Neuronal stem cell (in vitro differentiated cells): ENCODE results near the gene GSTM4.

Experiments
- DNase-seq: peaks from one replicate; pipeline ENCODE4 v3.0.0-alpha.2; 2013; ENCODE audit warnings: low spot score
- H2AFZ ChIP-seq: one replicate; pipeline ENCODE4 v1.6.1; 2013; ENCODE audit warnings: mild to moderate bottlenecking, low read length, inconsistent platforms
- H2AK5ac ChIP-seq: 2 replicates; pipeline ENCODE4 v1.6.1; 2013; ENCODE audit warnings: low read depth, mild to moderate bottlenecking, inconsistent platforms, low read length, moderate library complexity, mixed read lengths
- H2BK120ac ChIP-seq: 2 replicates; pipeline ENCODE4 v1.6.1; 2013; ENCODE audit warnings: low read depth, mild to moderate bottlenecking, inconsistent platforms, low read length, moderate library complexity, mixed read lengths
- H2BK12ac ChIP-seq: one replicate; pipeline ENCODE4 v1.6.1; 2013; ENCODE audit warnings: low read length, inconsistent platforms
- H2BK15ac ChIP-seq: 2 replicates; pipeline ENCODE4 v1.6.1; 2013; ENCODE audit warnings: mild to moderate bottlenecking, low read length, inconsistent platforms, mixed read lengths
- H2BK5ac ChIP-seq: one replicate; pipeline ENCODE4 v1.6.1; 2013; ENCODE audit warnings: inconsistent platforms, mild to moderate bottlenecking, low read length, moderate library complexity
- H3K14ac ChIP-seq: one replicate; pipeline ENCODE4 v1.6.1; 2013; ENCODE audit warnings: low read length, inconsistent platforms
- H3K18ac ChIP-seq: 2 replicates; pipeline ENCODE4 v1.6.1; 2013; ENCODE audit warnings: low read length, inconsistent platforms
- H3K23ac ChIP-seq: 2 replicates; pipeline ENCODE4 v1.6.1; 2013; ENCODE audit warnings: low read depth, mild to moderate bottlenecking, mixed read lengths, low read length, inconsistent platforms; ENCODE audit not compliant: poor library complexity
- H3K27ac ChIP-seq: replicated peaks from 3 replicates; pipeline ENCODE4 v1.5.1; 2013; ENCODE audit warnings: low read length, inconsistent platforms
- H3K27me3 ChIP-seq, 3 experiments: 2 replicates each; pipeline ENCODE4 v1.6.1; 2013; ENCODE audit warnings: low read length in 3 of 3, mild to moderate bottlenecking in 2 of 3, inconsistent platforms in 1 of 3, low read depth in 1 of 3, mixed read lengths in 1 of 3, moderate library complexity in 1 of 3; ENCODE audit not compliant: control insufficient read depth in 3 of 3, insufficient read depth in 3 of 3
- H3K36me3 ChIP-seq, 2 donors: replicated peaks in 1 of 2; 2 replicates each; pipeline ENCODE4 v1.6.1; 2013; ENCODE audit warnings: low read length in 2 of 2; ENCODE audit not compliant: control insufficient read depth in 2 of 2, insufficient read depth in 2 of 2
- H3K4ac ChIP-seq: 2 replicates; pipeline ENCODE4 v1.6.1; 2013; ENCODE audit warnings: inconsistent platforms, mild to moderate bottlenecking, low read length, moderate library complexity
- H3K4me1 ChIP-seq, 2 donors: 1 replicate in 1 of 2; 2 replicates in 1 of 2; pipeline ENCODE4 v1.6.1; 2013; ENCODE audit warnings: low read length in 2 of 2, low read depth in 1 of 2; ENCODE audit not compliant: control insufficient read depth in 2 of 2, insufficient read depth in 1 of 2
- H3K4me2 ChIP-seq: one replicate; pipeline ENCODE4 v1.6.1; 2013; ENCODE audit warnings: mild to moderate bottlenecking, low read length, inconsistent platforms; ENCODE audit not compliant: insufficient read depth, poor library complexity, severe bottlenecking
- H3K4me3 ChIP-seq, 2 donors: 2 replicates each; pipeline ENCODE4 v1.5.1; 2013; ENCODE audit warnings: low read length in 2 of 2, mild to moderate bottlenecking in 2 of 2, inconsistent platforms in 1 of 2, moderate library complexity in 1 of 2
- H3K79me1 ChIP-seq: one replicate; pipeline ENCODE4 v1.6.1; 2013; ENCODE audit warnings: low read depth, mild to moderate bottlenecking, inconsistent platforms, low read length, moderate library complexity
- H3K9ac ChIP-seq: one replicate; pipeline ENCODE4 v1.6.1; 2013; ENCODE audit warnings: mild to moderate bottlenecking, low read depth, low read length, inconsistent platforms; ENCODE audit not compliant: poor library complexity
- H3K9me3 ChIP-seq, 2 donors: replicated peaks in 1 of 2; 2 replicates each; pipeline versions ENCODE3 to v1.6.1; 2013; ENCODE audit warnings: low read length in 2 of 2, mild to moderate bottlenecking in 2 of 2, inconsistent platforms in 1 of 2, low read depth in 1 of 2, mixed read lengths in 1 of 2, moderate library complexity in 1 of 2; ENCODE audit not compliant: control insufficient read depth in 2 of 2, insufficient read depth in 1 of 2
- H4K8ac ChIP-seq: one replicate; pipeline ENCODE4 v1.6.1; 2013; ENCODE audit warnings: low read depth, mild to moderate bottlenecking, inconsistent platforms, low read length, moderate library complexity
- H4K91ac ChIP-seq: one replicate; pipeline ENCODE4 v1.6.1; 2013; ENCODE audit warnings: low read length, low read depth, mild to moderate bottlenecking, inconsistent platforms; ENCODE audit not compliant: poor library complexity
- WGBS, 2 donors: extraction: QIAGEN DNeasy Blood & Tissue Kit; methylation state at CpG; one replicate each; pipeline ENCODE4 v1.1.7; 2013; ENCODE audit warnings: missing lambda C conversion rate in 2 of 2, mixed read lengths in 1 of 2; ENCODE audit not compliant: insufficient read length in 2 of 2, insufficient replicate concordance in 1 of 2; ENCODE audit errors: extremely low coverage in 2 of 2; 5-methylcytosine and 5-hydroxymethylcytosine counted together

GSTM4 gene

DNA sequence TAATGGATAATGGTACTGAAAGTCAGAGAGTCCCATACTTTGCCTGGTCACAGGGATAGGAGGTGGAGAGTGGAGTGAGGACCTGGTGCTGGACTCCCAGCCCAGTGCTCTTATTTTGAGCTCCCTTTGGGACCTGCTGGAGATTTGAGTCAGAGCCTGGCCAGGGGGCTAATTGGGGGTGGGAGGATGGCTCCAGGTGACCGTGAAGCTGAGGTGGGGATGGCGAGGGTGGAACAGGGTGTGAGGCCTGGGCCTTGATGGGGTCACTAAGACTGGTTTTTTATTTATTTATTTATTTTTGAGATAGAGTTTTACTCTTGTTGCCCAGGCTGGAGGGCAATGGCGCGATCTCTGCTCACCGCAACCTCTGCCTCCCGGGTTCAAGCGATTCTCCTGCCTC is 18.5 kb upstream of the GSTM4 start:
- no peak overlapping the region for H4K91ac ChIP-seq
- peaks cover 1% of the 10 kb centered on the region for H3K79me1 ChIP-seq
- no peak overlapping the region for H3K27ac ChIP-seq
- no peak overlapping the region for H2BK120ac ChIP-seq
- no peak overlapping the region for H3K14ac ChIP-seq
- no peak overlapping the region for H2BK15ac ChIP-seq
- no peak overlapping the region for H2AFZ ChIP-seq
- H3K27me3 ChIP-seq: peaks cover 0 to 6% (median 0%) of the 10 kb centered on the region in 3 experiments
- no peak overlapping the region for H2BK5ac ChIP-seq
- no peak overlapping the region for H3K4ac ChIP-seq
- no peak overlapping the region for H4K8ac ChIP-seq
- no peak for DNase-seq
- no peak overlapping the region for H3K9ac ChIP-seq
- H3K9me3 ChIP-seq: no peaks in the 10 kb centered on the region
- H3K4me2 ChIP-seq: no peak overlapping the region
- H3K36me3 ChIP-seq: no peaks in the 10 kb centered on the region
- H2AK5ac ChIP-seq: no peak overlapping the region
- no CpG with 5 or more reads among the region's 7 CpGs for WGBS, 2 donors
- no peak overlapping the region for H3K18ac ChIP-seq
- H3K4me3 ChIP-seq: no peak overlapping the region
- H3K4me1 ChIP-seq: peaks cover 6 to 12% of the 10 kb centered on the region in 2 donors
- no peak overlapping the region for H2BK12ac ChIP-seq
- no peak overlapping the region for H3K23ac ChIP-seq

DNA sequence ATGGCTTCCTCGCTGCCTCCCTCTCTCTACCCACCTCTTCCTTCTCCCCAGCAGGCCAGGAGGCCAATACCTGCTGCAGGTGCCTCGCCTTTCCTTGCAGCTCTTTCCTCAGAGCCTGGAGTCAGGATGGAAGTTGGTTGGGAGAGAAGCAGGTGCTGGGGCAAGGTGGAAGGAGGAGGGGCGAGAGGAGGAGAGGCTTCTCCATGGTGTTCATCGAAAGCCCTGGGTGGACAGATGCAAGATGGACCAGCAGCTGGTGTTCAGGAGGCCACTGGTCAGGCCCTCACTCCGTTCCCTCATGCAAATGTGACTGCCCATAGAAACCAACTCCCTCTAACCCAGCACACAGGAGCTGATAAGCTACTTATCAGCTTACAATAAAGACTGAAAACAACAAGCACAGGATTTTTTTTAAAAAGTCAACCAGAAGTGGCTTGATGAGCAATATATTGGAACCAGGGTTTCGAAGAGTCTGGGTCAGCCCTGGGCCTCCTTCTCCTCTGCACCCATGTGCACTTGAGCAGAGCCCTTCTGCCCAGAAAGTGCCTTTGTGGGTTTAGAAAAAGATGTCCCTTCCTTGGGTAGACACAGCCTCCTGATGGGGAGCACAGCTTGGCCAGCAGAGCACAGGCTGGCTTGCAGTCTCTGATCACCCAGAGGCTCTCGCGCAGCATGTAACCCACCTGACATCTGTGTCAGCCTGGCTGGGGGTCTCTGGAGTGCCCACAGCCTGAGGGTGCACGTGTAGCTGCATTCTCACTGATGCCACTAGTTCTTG is 16.6 kb upstream of the GSTM4 start:
- Histone ChIP-seq H3K14ac (no peak overlapping the region), H3K4ac (no peak overlapping the region), H3K4me1 (peaks cover 9 to 12% of the 10 kb centered on the region in 2 donors), H4K91ac (no peak overlapping the region), H3K79me1 (peaks cover 1% of the 10 kb centered on the region), H4K8ac (peak overlapping the region; percentile 74), H3K36me3 (no peaks in the 10 kb centered on the region), H3K23ac (peak overlapping the region; percentile 67), H3K4me2 (no peak overlapping the region), H3K18ac (peak overlapping the region; percentile 81), H2AK5ac (peak overlapping the region; percentile 93), H3K27me3 (peaks cover 0 to 9% (median 3%) of the 10 kb centered on the region in 3 experiments), H3K9ac (no peak overlapping the region), H2BK120ac (peak overlapping the region; percentile 82), H2BK15ac (peak overlapping the region; percentile 39), H2BK5ac (peak overlapping the region; percentile 48), H3K4me3 (no peak overlapping the region), H3K9me3 (no peaks in the 10 kb centered on the region), H3K27ac (no peak overlapping the region), H2AFZ (no peak overlapping the region), H2BK12ac (peak overlapping the region; percentile 77)
- whole genome bisulfite sequencing, 2 donors: no CpG with 5 or more reads among the region's 9 CpGs
- DNase-seq: no peak

DNA sequence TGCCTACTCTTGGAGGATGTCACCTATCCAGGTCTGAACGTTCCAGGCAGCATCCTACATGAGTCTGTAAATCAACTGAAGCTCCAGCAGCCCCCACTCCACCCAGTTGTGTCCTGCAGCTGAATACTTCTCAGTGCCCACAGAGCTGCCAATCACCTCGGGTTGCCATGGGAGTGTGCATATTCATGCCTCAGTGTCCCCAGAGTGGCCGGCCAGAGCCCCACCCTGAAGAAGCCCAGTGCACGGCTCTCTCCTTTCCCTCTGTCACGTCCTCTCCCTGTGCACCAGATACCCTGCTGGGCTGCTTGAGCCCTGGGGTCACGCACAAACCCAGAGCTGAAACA is 16.1 kb upstream of the GSTM4 start:
- peaks cover 1% of the 10 kb centered on the region for H3K79me1 ChIP-seq
- H2BK120ac ChIP-seq: no peak overlapping the region
- H2BK15ac ChIP-seq: peak overlapping the region; percentile 62
- H2BK5ac ChIP-seq: peak overlapping the region; percentile 48
- no CpG with 5 or more reads among the region's 6 CpGs for whole genome bisulfite sequencing, 2 donors
- H3K4me2 ChIP-seq: no peak overlapping the region
- no peak overlapping the region for H3K9ac ChIP-seq
- no peak overlapping the region for H3K14ac ChIP-seq
- peak overlapping the region; percentile 16 for H2BK12ac ChIP-seq
- no peak overlapping the region for H4K8ac ChIP-seq
- no peak overlapping the region for H2AFZ ChIP-seq
- peak overlapping the region; percentile 93 for H2AK5ac ChIP-seq
- peaks cover 9 to 12% of the 10 kb centered on the region in 2 donors for H3K4me1 ChIP-seq
- no peak overlapping the region for H3K27ac ChIP-seq
- peak overlapping the region; percentile 52 for H3K23ac ChIP-seq
- H3K36me3 ChIP-seq: no peaks in the 10 kb centered on the region
- no peak overlapping the region for H3K4me3 ChIP-seq
- H3K18ac ChIP-seq: peak overlapping the region; percentile 81
- H3K4ac ChIP-seq: no peak overlapping the region
- DNase-seq: no peak
- peaks cover 0 to 9% (median 3%) of the 10 kb centered on the region in 3 experiments for H3K27me3 ChIP-seq
- no peaks in the 10 kb centered on the region for H3K9me3 ChIP-seq
- no peak overlapping the region for H4K91ac ChIP-seq

DNA sequence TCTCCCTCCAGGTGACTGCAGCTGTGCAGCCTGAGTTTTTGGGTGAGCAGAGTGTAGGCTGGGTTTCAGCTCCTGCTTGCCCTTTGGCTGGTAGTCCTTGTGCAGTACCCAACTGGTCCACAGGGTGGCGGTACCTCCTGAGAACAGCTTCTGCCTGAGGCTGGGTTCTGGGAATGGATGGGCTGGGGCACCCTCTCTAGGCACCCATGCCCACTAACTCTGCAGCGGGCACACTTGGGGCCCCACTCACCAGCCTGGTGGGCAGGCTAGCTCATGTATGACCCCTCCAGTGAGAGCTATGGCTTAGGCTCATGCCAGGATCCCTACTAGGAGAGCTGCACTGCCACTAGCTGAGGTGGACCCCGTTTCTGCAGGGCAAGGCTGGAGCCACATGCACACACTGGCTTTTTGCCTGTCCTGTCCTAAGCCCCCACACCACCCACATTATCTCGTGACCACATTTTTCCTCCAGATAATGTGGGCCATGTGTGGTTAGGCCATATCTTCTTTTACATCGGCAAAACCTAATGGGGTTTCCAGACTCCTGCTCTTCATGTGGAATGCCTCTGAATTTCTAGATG is 15.5 kb upstream of the GSTM4 start:
- H2BK15ac ChIP-seq: peak overlapping the region; percentile 62
- peak overlapping the region; percentile 81 for H3K18ac ChIP-seq
- no CpG with 5 or more reads among the region's 5 CpGs for WGBS, 2 donors
- H4K91ac ChIP-seq: no peak overlapping the region
- H2BK12ac ChIP-seq: peak overlapping the region; percentile 92
- H3K4me2 ChIP-seq: no peak overlapping the region
- no peak overlapping the region for H3K27ac ChIP-seq
- peaks cover 9 to 12% of the 10 kb centered on the region in 2 donors for H3K4me1 ChIP-seq
- no peak overlapping the region for H2BK120ac ChIP-seq
- H3K23ac ChIP-seq: peak overlapping the region; percentile 81
- H4K8ac ChIP-seq: no peak overlapping the region
- no peaks in the 10 kb centered on the region for H3K79me1 ChIP-seq
- no peak overlapping the region for H3K14ac ChIP-seq
- peaks cover 0 to 2% of the 10 kb centered on the region in 2 donors for H3K9me3 ChIP-seq
- H3K4ac ChIP-seq: no peak overlapping the region
- no peak overlapping the region for H3K4me3 ChIP-seq
- H2AK5ac ChIP-seq: peak overlapping the region; percentile 47
- H3K36me3 ChIP-seq: no peaks in the 10 kb centered on the region
- H3K9ac ChIP-seq: no peak overlapping the region
- H3K27me3 ChIP-seq: peaks cover 0 to 9% (median 3%) of the 10 kb centered on the region in 3 experiments
- H2BK5ac ChIP-seq: peak overlapping the region; percentile 48
- peak; percentile 76 for DNase-seq
- no peak overlapping the region for H2AFZ ChIP-seq
